ENCODE measurements around the gene UHRF1. TPM values are rescaled to one million over a fixed set of nuclear protein-coding genes. Genes with fewer than 3 reads are reported as not detected.

The UHRF1 gene
- total and polyA plus RNA-seq, 2 of the 4 experiments (the other 2 are of a cell fraction), result 47.4 to 57.4 TPM

DNA sequence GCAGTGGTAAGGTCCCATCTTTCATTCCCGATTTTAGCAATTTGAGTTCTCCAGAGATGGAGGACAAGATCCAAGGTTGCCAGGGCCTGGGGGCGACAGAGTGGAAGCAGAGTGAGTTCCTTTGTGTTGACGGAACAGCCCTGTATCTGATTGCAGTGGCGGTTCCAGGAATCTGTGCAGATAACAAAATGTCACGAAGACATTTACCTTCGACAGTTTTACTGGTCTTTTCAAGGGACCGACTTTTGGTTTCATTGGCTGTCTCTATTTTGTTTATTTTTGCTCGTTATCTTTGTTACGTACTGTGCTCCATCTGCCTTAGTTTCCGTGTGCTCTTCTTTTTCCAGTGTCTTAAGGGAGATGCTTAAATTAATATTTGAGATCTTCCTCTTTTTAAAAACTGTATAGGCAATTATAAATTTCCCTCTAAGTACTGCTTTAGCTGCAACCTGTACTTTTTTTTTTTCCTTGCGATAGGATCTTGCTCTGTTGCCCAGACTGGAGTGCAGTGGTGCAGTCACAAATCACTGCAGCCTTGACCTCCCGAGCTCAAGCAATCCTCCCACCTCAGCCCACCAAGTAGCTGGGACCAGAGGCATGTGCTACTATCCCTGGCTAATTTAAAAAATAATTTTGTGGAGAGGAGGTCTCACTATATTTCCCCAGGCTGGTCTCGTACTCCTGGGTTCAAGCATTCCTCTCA, 82.8 kb downstream of the UHRF1 start:
- Histone ChIP-seq H2BK5ac (ENCODE audit: low read depth, low read length, poor library complexity, severe bottlenecking) (no peak overlapping the region), H3K9me1 (ENCODE audit: insufficient read depth, low read length) (peaks cover 27% of the 10 kb centered on the region), H3K14ac (replicated peaks; ENCODE audit: low read depth, low read length) (no peak overlapping the region), H3K4ac (ENCODE audit: low read depth, low read length) (no peak overlapping the region), H4K20me1 (ENCODE audit: insufficient read depth, low read length) (peaks cover 94% of the 10 kb centered on the region), H3K18ac (ENCODE audit: low read depth, low read length) (no peak overlapping the region), H3K27ac (ENCODE audit: insufficient read depth, low read length) (no peak overlapping the region), H3K23ac (ENCODE audit: low read depth, low read length) (no peak overlapping the region), H3K4me2 (ENCODE audit: low read depth, low read length) (no peak overlapping the region), H2BK120ac (ENCODE audit: low read depth, low read length) (no peak overlapping the region), H2AK5ac (ENCODE audit: low read depth, low read length) (no peak overlapping the region), H3K79me1 (ENCODE audit: low read depth in 1 of 2, low read length in 2 of 2) (peaks cover 27 to 92% of the 10 kb centered on the region in 2 experiments), H3K9ac (ENCODE audit: low read depth, low read length) (no peak overlapping the region), H3K9me3 (ENCODE audit: control insufficient read depth, insufficient read depth, low read length) (no peaks in the 10 kb centered on the region; the same call in 1 of the 2 replicates), H2BK15ac (ENCODE audit: low read depth, low read length) (no peak overlapping the region), H3K27me3 (ENCODE audit: control insufficient read depth, insufficient read depth, low read length) (no peaks in the 10 kb centered on the region), H4K8ac (ENCODE audit: low read depth in 2 of 2, low read length in 2 of 2) (no peak overlapping the region), H4K5ac (ENCODE audit: low read depth, low read length) (no peak overlapping the region), H3K4me1 (ENCODE audit: control insufficient read depth, insufficient read depth, low read length) (peaks cover 16% of the 10 kb centered on the region), H3K56ac (ENCODE audit: extremely low read depth, insufficient read depth, low read length) (no peak overlapping the region), H3K4me3 (ENCODE audit: insufficient read depth, low read depth, low read length) (no peak overlapping the region), H2BK20ac (ENCODE audit: low read depth, low read length) (no peak overlapping the region), H2AK9ac (replicated peaks; ENCODE audit: low read depth, low read length, poor library complexity) (no peak overlapping the region), H3K36me3 (ENCODE audit: control insufficient read depth, insufficient read depth, low read length) (peaks cover 13% of the 10 kb centered on the region), H4K91ac (ENCODE audit: insufficient read depth, low read depth, low read length) (no peak overlapping the region), H2AFZ (replicated peaks; ENCODE audit: low read length, poor library complexity) (no peak overlapping the region)
- ATAC-seq (ENCODE audit: low read depth), result no peak
- DNase-seq, result no peak
- BruUV-seq (replicated peaks), result no TSS peak
- in situ Hi-C loops (cut with MboI; ENCODE audit: low sequenced_read_pairs), result no loop called here
- TF ChIP-seq MAZ (IDR thresholded peaks at IDR 0.05; ENCODE audit: borderline replicate concordance, low read depth, low read length), result no peak
- no peak for TF ChIP-seq FOS (IDR thresholded peaks at IDR 0.05; ENCODE audit: low read depth, low read length)
- TF ChIP-seq POLR2A (IDR thresholded peaks at IDR 0.05; ENCODE audit: low read depth, low read length), result no peak
- no peak for TF ChIP-seq RAD21 (IDR thresholded peaks at IDR 0.05; ENCODE audit: low read length)
- no peak for TF ChIP-seq RCOR1 (IDR thresholded peaks at IDR 0.05; ENCODE audit: insufficient replicate concordance, low read length)
- no peak for TF ChIP-seq BHLHE40 (IDR thresholded peaks at IDR 0.05; ENCODE audit: low read depth, low read length)
- no peak for TF ChIP-seq MXI1 (IDR thresholded peaks at IDR 0.05; ENCODE audit: borderline replicate concordance, low read depth, low read length)
- no peak for TF ChIP-seq CTCF (conservative IDR thresholded peaks at IDR 0.05; ENCODE audit: low read depth, low read length)
- TF ChIP-seq, protein P1, sequence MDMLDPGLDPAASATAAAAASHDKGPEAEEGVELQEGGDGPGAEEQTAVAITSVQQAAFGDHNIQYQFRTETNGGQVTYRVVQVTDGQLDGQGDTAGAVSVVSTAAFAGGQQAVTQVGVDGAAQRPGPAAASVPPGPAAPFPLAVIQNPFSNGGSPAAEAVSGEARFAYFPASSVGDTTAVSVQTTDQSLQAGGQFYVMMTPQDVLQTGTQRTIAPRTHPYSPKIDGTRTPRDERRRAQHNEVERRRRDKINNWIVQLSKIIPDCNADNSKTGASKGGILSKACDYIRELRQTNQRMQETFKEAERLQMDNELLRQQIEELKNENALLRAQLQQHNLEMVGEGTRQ (IDR thresholded peaks at IDR 0.05; ENCODE audit: low read depth, low read length), result no peak
- no peak for TF ChIP-seq SMC3 (IDR thresholded peaks at IDR 0.05; ENCODE audit: low read depth, low read length)
- no peak for TF ChIP-seq NFE2L2 (IDR thresholded peaks at IDR 0.05; ENCODE audit: low read depth, low read length)
- TF ChIP-seq MAFK (IDR thresholded peaks at IDR 0.05; ENCODE audit: low read depth, low read length), result no peak
- no peak for TF ChIP-seq RFX5 (IDR thresholded peaks at IDR 0.05; ENCODE audit: low read depth, low read length)
- TF ChIP-seq CHD1 (IDR thresholded peaks at IDR 0.05; ENCODE audit: low read depth, low read length), result no peak
- POLR2A ChIA-PET (ENCODE audit: unreplicated experiment), result no interaction called here
- 73% methylated on average over 7 of the region's 13 CpGs; no CpG with 5 or more reads in 1 of the 2 experiments for whole genome bisulfite sequencing, 2 experiments (ENCODE audit: extremely low coverage in 2 of 2, insufficient read length in 1 of 2)
- dilution Hi-C loops (cut with HindIII; ENCODE audit: low sequenced_read_pairs, unreplicated experiment), result no loop called here
- CTCF ChIA-PET, result interaction anchor here (1.2 kb wide), 1 partner anchor 9 kb away, joined by 3 read pairs; no protein-coding TSS in a partner anchor
- intact Hi-C loops (cut with micrococcal nuclease), result no loop called here
